HG03196 (cell line): Measurements from ENCODE around the gene CACNA2D4.

Experiments used
- ATAC-seq: cut with Tn5 transposase; IDR thresholded peaks from one replicate; pipeline ENCODE4 v1.9.1; 2021; ENCODE audit not compliant: unreplicated experiment

Gene CACNA2D4

DNA sequence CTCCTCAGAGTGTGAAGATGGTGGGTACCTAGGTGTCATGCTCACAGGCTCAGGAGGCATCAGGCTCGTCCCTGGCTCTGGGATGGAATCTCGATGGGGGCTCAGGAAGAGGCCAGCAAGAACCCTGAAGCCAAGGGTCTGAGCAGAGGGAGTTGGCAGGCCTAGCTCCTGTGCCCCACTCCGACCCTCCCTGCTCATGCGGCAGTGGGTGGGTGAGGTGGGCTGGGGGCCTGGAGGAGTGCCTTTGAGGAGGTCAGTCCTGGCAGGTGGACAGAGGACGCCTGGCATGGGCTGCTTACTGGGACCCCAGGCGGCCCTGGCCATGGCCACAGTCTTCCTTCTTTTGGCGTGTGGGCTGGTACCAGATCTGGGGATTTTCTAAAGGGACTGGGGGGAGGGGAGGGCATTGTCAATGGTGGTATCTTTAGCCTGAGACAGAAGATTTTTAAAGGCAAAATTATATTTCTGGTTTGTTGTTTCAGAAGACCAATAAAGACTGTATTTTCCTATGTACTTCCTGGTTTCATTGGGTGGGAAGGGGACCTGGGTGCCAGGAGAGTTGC lies 82.1 kb downstream of the CACNA2D4 start:
- ATAC-seq: no peak

DNA sequence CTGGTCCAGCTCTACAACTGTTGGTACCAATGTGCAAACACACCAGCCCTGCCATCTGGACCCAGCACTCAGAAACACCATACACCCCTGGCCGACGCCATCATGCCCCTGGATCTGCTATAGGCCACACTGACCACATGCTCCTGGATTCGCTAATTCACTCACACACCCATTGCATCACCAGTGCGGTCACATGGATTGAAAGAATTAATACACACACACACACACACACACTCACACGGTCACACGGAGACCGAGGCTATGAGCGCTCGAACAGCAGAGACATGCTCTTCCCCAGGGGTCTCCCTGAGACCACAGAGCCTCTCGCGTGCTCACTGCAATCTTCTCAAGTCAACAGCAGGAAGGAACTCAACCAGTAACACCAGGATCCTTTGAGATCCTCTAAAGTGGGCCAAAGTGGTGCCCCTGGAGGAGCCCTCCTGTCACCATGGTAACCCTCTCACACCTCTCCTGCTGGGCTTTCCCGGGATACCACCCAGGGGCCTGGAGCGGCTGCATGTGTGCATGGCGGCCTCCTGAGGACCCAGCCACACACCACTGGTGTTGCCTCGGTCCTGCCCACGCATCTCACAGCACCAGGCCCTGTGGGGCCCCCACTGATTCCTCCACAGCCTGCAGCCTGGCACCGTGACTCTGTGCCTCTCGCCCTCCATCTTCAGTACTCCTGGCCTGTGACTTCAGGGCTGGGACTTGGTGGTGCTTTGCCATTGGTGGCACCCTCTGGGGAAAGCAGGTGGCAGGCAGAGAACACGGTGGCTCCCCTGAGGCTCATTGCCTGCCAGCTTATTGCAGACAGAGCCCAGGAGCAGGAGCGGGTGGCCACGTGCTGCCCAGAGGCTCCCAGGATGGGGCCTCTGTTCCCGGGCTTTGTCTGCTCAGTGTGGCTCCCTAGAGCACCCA lies 83.0 kb downstream of the CACNA2D4 start:
- ATAC-seq: no peak

DNA sequence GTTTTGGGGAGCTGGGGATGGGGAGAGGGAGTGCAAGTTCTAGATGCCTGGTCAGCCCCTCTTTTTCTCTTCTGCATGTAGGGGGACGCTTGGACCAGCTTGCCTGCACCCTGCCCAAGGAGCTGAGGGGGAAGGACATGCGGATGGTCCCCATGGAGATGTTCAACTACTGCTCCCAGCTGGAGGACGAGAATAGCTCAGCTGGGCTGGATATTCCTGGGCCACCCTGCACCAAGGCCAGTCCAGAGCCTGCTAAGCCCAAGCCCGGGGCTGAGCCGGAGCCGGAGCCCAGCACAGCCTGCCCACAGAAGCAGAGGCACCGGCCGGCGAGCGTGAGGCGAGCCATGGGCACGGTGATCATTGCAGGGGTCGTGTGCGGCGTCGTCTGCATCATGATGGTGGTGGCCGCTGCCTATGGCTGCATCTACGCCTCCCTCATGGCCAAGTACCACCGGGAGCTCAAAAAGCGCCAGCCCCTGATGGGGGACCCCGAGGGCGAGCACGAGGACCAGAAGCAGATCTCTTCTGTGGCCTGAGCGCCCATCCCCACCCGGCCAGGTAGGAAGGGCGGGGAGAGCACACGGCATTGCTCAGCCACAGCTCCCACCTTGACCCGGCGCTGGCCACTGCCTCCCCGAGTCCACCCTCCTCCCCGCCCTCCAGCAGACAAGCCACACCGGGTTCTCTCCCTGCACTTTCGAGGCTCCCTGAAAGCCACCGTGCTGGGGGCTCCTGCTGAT lies 84.1 kb downstream of the CACNA2D4 start:
- no peak for ATAC-seq

DNA sequence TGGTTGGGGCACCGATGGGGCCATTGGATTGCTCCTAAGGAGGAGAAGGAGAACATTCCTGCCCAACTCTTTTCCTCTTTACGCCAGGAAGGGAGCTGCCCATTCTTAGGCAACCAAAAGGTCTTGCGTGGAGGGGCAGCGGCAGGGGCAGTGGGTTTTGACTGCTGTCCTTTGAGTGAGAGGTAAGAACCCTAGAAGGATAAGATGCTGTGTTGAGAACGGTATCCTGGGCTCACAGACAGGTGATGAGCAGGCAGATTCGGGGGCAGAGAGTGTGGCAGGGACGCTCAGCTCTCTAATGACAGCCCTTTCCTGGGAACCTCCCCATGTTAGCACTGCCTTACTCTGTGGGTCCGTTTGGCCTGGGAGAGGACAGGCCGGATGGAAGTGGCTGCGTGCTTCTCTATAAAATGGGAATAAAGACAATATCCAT lies 84.8 kb downstream of the CACNA2D4 start:
- ATAC-seq: no peak

DNA sequence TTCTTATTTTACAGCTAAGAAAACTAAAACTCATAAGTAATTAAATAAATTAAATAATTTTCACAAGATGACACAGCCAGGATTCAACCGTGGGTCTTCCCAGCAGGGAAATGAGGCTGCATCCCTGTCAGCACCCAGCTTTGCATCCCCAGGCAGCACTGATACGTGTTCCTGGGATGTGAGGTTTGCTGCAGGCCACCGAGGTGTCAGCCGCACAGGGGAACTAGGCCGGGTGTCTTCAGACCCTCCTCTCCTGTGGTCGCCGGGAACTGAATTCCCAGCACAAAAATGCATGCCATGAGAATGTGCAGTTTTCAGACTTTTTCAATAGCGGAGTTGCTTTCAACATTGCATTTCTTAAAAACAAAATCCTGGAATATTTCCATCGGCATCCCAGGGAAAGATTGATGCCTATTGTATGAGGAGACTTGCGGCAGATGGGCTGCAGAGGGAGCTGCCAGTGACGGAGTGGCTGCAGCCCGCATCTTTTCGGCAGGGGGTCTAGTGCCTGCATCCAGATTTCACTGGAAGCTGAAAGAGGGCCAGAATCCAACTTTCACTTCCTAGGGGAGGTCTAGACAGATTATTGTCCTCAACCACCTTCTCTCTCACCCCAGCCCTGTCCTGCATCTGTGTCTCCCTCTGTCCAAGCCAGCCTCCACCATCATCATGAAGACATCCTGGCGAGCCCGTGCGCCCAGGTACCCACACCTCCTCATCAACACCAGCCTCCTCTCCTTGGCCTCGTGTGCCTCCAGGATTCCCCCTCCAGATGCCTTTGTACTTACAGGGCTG lies 85.5 kb downstream of the CACNA2D4 start:
- no peak for ATAC-seq

DNA sequence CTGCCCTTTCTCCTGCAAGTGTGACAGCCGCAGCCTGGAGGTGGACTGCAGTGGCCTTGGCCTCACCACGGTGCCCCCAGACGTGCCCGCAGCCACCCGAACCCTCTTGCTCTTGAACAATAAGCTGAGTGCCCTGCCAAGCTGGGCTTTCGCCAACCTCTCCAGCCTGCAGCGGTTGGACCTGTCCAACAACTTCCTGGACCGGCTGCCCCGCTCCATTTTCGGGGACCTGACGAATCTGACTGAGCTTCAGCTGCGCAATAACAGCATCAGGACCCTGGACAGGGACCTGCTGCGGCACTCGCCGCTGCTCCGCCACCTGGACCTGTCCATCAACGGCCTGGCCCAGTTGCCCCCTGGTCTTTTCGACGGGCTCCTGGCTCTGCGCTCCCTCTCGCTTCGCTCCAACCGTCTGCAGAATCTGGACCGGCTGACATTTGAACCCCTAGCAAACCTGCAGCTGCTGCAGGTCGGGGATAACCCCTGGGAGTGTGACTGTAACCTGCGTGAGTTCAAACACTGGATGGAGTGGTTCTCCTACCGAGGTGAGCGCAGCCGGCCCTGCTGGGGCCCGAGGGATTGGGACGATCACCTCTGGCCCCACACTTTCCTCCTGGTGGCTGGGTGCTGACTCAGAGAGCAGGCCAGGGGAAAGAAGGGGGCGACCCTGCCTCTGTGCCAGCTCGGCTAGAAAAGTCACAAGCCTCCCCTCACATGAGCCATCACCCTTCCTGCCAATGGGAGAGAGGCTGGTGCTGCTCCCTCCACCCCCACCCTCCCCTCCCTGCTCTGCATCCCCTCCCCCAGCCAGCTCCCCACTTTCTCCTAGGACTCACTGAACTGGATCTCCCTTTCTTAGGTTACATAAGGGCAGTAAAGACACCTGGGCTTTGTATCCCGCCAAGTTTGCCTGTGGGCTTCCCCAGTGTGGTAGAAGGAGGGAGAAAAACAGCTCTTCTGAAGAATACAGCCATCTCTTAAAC lies 87.2 kb downstream of the CACNA2D4 start:
- no peak for ATAC-seq

DNA sequence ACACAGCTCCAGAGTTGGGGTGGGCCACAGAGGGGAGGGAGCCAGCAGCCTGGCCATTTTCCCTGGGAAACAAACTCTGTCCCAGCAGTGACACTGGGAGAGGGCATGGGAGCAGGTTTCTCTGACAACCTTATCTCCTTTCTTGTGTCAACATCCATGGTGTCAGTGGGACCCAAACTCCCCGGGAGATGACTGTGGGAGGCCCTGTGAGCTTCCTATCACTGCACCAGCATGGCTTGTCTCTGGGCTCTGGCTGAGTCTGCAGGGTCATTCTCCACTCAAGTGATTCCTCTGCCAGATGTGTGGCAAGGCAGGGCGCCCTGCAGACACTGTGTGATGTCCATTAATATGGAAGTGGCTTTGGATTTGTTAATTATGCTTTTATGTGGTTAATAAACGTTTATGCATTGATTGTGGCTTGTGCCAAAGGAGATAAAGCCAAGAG lies 88.0 kb downstream of the CACNA2D4 start:
- ATAC-seq: no peak

DNA sequence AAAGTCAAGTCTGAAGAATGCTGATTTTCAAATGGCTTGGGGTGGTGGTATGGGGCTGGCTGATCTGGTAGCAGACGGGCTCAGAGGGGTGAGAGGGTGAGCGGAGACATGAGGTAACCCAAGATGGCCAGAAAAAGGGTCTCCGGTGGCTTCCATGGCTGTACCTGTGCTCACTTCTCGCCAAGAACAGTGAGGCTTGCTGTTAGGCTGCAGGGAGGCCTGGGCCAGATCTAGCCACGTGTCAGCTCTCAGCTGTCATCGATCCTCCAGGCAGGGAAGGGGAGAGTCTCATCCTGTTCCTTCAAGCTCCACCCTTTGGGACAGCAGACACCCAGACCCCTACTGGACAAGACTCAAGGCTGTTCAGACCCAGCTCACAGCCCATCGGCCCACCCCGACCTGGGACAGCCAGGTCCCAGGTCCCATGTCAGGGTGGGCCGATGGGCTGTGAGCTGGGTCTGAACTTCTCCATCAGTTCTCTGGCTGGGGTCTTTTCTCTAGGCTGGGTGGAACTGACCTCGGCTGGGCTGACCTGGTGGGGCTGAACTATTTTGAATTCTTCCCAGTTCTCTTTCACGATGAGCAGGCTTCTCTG lies 89.0 kb downstream of the CACNA2D4 start:
- ATAC-seq: no peak

DNA sequence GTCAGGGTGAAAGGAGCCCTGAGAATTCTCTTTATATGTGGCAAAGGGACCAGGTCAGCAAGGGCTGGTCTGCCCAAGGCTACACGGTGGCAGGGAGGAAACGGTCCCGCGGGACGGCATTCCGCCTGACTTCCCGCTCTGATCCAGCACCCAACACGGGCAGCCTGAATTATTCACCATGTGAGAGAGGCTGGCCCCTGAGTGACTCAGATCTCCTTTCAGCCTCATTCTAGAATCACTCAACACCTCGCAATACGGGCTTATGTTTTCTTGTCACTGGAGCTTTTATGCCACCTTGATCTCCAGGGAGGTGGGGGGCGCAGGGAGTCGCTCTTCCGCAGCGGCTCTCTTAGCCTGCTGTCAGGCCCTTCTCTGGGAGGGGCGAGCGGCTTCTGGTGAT lies 89.6 kb downstream of the CACNA2D4 start:
- ATAC-seq: no peak

DNA sequence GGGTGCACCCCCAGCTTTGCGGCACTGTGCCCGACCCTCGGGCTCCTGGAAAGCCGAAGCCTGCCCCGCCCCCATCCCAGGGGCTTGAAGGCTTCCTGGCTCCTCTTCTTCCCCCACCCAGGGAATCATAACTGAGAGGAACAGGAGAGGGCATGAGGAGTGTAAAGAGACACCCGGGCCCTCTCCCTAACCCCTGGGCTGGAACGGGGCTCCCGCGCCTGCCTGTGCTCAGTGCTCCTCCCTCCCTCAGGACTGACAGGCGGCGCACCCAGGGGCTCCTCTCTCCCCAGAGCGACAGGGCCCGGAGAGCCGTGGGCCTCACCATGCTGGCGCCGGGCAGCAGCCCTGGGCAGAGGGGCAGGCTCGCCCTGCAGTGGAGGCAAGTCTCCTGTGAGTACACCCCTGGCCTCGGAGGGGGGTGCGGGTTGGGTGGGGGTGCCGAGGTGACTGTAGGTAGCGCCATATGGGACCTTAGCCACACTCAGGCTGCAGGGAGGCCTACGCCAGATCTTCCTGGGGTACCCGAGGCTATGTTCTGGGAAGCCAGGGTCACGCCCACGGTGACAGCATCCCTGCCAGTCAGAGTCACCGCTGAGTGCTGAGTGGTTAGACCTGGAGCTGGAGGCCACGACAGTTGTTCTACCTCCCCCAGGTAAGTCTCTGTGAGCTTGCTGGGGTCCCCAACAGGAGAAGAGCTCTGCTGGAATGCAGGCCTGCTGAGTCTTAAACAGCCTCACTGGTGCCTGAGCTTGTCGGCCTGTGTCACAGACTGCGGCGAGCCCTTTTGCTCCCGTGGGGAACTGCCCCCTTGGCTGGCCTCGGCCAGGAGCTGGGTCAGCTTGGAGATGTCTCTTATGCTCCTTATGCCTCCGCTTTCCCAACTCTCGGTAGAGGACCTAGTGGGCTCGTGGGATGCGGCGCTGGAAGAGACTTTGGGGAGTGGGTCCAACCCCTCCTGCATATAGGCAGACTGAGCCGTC lies 90.3 kb downstream of the CACNA2D4 start:
- ATAC-seq: no peak

DNA sequence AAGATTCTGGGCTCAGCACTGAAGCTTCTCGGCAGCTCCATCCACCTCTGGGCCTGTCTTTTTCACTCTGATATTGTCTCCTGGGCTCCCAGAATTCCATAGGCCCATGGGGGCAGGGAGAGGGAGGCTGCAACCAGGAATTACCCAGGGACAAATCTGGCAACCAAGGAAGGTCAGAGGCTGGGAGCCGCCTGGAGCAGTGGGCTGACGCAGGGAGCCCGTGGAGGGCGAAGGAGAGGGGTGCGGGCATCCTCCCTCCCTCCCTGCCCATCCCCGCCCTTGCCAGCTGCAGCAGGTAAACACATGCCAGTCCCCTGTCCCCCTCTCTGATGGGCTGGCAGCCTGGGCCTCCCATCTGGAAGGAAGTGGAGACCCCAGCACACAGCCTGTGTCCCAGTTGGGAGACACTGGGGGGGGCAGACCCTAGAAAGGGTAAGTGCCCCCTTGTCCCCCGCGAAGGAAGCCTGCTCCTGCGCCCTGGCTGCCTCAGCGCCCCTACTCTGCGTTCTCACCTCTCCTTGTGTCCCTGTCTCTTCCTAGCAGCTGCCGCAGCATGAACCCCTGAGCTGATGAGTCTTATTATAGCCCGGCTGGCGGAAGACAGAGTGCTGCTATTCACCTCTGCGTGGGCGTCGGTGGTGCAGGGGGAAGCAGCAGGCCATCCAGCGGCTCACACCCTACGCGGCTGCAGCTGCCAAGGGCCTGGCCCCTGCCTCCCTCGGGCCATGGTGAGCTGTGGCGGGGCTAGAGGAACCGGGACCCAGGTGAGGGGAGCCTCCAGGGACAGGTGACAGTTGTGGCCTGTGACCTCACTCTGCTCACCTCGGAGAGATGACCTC lies 91.4 kb downstream of the CACNA2D4 start:
- ATAC-seq: no peak

DNA sequence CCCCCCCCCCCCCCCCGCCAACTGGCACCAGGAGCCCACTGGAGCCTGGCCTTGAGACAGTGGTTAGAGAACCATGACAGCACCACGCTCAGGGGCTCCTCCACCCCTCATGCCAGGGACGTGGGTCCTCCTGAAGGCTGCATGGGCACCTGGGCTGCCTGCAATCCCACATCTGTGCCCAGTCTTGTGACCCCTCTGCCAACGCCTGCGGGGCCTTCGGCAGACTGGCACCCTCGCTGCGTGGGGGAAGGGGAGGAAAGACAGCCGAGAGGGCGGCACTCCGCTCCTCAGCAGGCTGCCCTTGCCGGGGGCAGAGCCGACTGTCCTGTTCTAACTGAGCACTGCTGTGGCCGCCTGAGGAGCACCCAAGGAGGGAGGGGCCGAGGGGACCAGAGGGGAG lies 92.1 kb downstream of the CACNA2D4 start:
- no peak for ATAC-seq

DNA sequence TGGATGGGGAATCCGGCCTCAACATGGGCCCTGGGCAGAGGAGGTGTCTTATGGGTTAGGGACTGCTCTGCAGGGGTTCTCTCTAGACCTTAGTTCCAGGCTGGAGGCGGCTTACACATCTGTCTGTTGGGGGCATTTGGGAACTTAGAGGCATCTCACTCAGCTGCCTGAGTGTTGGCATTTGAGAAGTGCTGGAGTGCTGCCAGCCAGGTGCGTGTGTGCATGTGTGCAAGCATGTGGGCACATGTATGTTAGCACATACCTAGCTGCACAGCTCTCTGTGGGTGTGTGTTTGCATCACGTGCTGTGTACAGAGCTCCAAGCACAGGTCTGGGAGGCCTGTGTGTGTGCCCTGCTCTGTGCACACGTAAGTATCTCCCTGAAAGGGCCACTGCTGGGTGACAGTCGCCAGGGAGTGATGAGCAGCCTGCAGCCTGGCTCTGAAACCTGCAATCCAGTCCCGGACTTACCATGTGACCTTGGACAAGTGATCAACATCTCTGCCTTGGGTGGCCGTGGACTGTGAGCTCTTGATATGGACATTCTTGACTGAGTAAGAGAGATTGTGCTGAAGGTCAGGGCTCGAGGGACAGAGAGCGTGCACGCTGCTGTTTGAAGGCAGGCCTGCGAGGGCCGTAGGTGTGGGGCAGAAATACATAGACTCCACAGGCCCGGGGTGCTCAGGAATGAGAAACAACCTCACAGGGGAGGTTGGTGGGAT lies 92.9 kb downstream of the CACNA2D4 start:
- no peak for ATAC-seq

DNA sequence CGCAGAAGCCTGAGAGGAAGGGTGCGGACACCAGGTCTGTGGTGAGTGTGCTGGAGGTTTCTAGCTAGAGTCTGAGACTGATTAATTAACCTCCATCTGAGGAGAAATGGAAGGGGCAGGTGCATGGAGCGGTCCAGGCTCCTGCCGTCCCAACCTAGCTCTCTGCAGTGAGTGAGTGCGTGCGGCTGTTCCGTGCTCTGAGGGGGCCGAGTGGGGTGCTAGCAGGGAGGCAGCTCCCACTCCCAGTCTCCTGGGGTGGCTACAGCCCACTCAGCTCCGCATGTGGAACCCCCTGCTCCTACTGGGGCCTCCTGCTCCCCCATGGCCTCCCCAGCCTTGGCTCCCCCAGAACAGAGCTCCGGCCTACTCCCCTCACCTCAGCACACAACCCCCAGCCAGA lies 95.2 kb downstream of the CACNA2D4 start:
- no peak for ATAC-seq

DNA sequence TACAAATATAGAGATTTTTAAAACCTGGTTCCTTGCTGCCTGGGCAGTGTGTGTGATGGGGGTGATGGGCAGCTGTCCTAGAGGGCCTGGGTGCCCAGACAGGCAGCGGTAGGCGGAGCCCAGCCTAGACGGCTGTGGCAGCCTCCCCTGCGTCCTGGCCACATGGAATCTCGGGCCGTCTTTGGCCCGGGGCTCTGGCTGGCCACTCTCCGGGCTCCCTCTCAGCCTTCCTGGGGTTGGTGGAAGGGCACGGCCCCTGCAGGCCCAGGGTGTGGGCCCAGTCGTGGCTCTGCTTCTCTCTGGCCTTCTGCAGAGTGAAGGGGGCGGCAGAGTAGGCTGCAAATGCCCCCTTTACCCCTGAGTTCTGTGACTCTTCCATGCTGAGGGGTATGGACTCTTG lies 95.8 kb downstream of the CACNA2D4 start:
- no peak for ATAC-seq

DNA sequence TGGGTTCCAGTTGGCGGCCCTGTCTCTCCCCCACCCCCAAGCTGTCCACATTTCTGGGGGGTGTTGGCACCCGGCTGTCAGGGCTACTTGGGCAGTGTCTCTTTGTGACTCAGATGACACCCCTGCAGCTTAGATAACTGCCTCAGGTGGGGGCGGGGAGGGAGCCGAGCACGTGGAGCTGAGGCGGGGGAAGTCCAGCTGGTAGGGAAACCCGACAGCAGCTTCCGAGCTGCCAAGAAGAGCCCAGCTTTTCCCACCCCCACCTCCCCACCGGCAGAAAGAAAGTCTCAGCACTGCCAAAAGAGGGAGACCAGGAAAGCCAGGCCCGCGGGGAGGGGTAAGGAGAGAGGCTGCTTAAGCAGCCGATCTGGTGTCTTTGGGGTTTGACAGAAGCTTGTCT lies 96.6 kb downstream of the CACNA2D4 start:
- ATAC-seq: no peak

DNA sequence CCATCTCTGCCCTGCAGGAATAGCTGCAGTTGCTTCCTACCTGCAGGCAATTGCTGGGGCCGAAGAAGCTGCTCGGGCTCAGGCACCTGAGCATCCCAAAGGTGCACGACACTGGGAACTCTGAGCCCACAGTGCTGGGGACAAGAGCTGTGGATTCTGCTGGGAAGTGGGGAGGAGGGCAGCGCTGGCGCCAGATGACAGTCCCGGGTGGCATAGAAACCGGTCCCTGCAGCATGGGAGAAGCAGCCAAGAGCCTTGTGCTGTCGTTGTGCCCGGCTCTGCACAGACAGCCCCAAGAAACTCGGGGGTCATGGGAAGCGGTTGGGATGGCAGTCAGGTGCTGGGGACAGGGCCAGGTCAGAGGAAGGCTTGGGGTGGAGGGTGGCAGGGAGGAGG lies 97.6 kb downstream of the CACNA2D4 start:
- no peak for ATAC-seq
